A673 (cell line): Measurements from ENCODE around the gene GPER1. TPM values are rescaled to one million over a fixed set of nuclear protein-coding genes. Genes with fewer than 3 reads are reported as not detected.

Source experiments
- BruUV-seq: library from RNA; stranded (reverse); fragments of 400-500 nt; replicated peaks from 2 replicates; lab custom pipeline; 2021; lab: Mats Ljungman, UMichigan
- CTCF ChIA-PET: fragments of 300-600 bp; sonication (Branson Sonifier 250); formaldehyde crosslinking; loops from one replicate; lab custom pipeline; 2022; ENCODE audit warnings: antibody characterized with exemption; lab: Charles Lee
- POLR2A ChIA-PET: fragments of 300-600 bp; sonication (Branson Sonifier 250); formaldehyde crosslinking; loops from one replicate; lab custom pipeline; 2022; ENCODE audit warnings: antibody characterized with exemption; ENCODE audit not compliant: low non-redundant PET; lab: Charles Lee
- DNase-seq: peaks from one replicate; pipeline ENCODE4 v3.0.0-alpha.2; 2015; ENCODE audit warnings: low spot score
- H3K27ac ChIP-seq: fragments of 200-600 bp; sonication (generic); 2 replicates; pipeline ENCODE4 v1.5.1; 2016; ENCODE audit warnings: mixed run types, low read depth, mild to moderate bottlenecking, mixed read lengths, antibody characterized with exemption, low read length; ENCODE audit not compliant: poor library complexity, severe bottlenecking
- H3K27me3 ChIP-seq: fragments of 200-600 bp; sonication (generic); replicated peaks from 2 replicates; pipeline ENCODE4 v1.6.1; 2017; ENCODE audit warnings: mixed run types, low read depth, mild to moderate bottlenecking, mixed read lengths, antibody characterized with exemption, low read length; ENCODE audit not compliant: insufficient read depth, poor library complexity
- H3K36me3 ChIP-seq: fragments of 200-600 bp; sonication (generic); 2 replicates; pipeline ENCODE4 v1.6.1; 2016; ENCODE audit warnings: mixed run types, mild to moderate bottlenecking, mixed read lengths, antibody characterized with exemption, low read length; ENCODE audit not compliant: insufficient read depth, poor library complexity, severe bottlenecking
- H3K4me1 ChIP-seq: fragments of 200-600 bp; sonication (generic); 2 replicates; pipeline ENCODE4 v1.6.1; 2017; ENCODE audit warnings: mixed run types, mild to moderate bottlenecking, mixed read lengths, antibody characterized with exemption, low read length; ENCODE audit not compliant: insufficient read depth, poor library complexity, severe bottlenecking
- H3K4me3 ChIP-seq: fragments of 200-600 bp; sonication (generic); 2 replicates; pipeline ENCODE4 v1.5.1; 2016; ENCODE audit warnings: low read depth, mixed run types, mild to moderate bottlenecking, mixed read lengths, low read length; ENCODE audit not compliant: poor library complexity, severe bottlenecking
- H3K9me3 ChIP-seq: fragments of 200-600 bp; sonication (generic); 2 replicates; pipeline ENCODE4 v1.6.1; 2016; ENCODE audit warnings: mixed run types, low read depth, mild to moderate bottlenecking, mixed read lengths, antibody characterized with exemption, low read length; ENCODE audit not compliant: poor library complexity, severe bottlenecking
- CTCF ChIP-seq: fragments of 300-800, 200-600 bp; sonication (generic); conservative IDR thresholded peaks from 2 replicates; pipeline ENCODE4 v1.5.1; 2017; ENCODE audit warnings: low read depth, mild to moderate bottlenecking, antibody characterized with exemption, low read length, moderate library complexity, mixed read lengths
- EZH2 ChIP-seq: fragments of 200-600 bp; sonication (generic); IDR thresholded peaks from 2 replicates; pipeline ENCODE4 v1.6.1; 2017; ENCODE audit warnings: borderline replicate concordance, low read depth, mild to moderate bottlenecking, mixed read lengths, antibody characterized with exemption, low read length; ENCODE audit not compliant: poor library complexity, severe bottlenecking
- intact Hi-C: fragments of 100-400 bp; cut with micrococcal nuclease; formaldehyde crosslinking; loops from one replicate; pipeline ENCODE4 v1.10.0; 2022; ENCODE audit not compliant: unreplicated experiment
- total RNA-seq: library from RNA; stranded (reverse); gene quantifications from 2 replicates; pipeline ENCODE4 v1.2.3, GENCODE V29; 2021

The GPER1 gene
- total RNA-seq, 1 experiment from 2014 or later = 0.37 TPM

DNA sequence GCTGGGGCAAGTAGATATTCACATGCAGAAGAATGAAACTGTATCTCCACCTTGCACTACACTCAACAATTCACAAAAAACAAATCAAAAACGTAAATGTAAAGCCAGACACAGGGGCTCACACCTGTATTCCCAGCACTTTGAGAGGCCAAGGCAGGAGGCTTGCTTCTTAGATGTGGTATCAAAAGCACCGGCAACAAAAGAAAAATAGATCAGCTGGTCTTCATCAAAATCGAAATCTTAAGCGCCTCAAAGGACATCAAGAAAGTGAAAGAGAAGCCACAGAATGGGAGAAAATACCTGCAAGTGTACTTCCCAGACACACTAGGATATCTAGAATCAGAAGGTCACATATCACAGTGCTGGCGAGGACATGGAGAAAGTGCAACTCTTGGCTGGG is 31.3 kb downstream of the GPER1 start:
- BruUV-seq = no TSS peak
- Histone ChIP-seq H3K27me3 (no peaks in the 10 kb centered on the region), H3K4me1 (peaks cover 20% of the 10 kb centered on the region), H3K9me3 (no peaks in the 10 kb centered on the region), H3K36me3 (no peaks in the 10 kb centered on the region), H3K27ac (no peak overlapping the region), H3K4me3 (no peak overlapping the region)
- TF ChIP-seq EZH2 (no peak), CTCF (no peak)
- no peak for DNase-seq
- intact Hi-C loops = no loop called here
- ChIA-PET CTCF (no interaction called here), POLR2A (no interaction called here)

DNA sequence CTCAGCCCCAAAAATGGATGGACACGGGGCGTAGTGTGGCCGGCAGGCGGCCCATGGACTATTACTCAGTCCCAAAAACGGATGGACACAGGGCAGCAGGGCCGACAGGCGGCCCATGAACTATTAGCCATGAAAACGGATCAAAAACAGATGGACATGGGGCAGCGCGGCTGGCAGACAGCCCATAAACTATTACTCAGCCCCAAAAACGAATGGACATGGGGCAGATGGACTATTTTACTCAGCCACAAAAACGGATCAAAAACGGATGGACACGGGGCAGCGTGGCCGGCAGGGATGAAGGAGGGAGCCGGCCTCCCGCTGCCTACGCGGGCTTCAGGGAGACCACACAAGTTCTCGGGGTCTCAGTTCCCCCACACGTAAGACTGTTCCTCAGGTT is 32.9 kb downstream of the GPER1 start:
- no peak overlapping the region for H3K4me3 ChIP-seq
- intact Hi-C loops = no loop called here
- peaks cover 5% of the 10 kb centered on the region for H3K36me3 ChIP-seq
- DNase-seq = no peak
- peaks cover 20% of the 10 kb centered on the region for H3K4me1 ChIP-seq
- POLR2A ChIA-PET = no interaction called here
- CTCF ChIA-PET = no interaction called here
- TF ChIP-seq CTCF (no peak), EZH2 (no peak)
- no TSS peak for BruUV-seq
- no peaks in the 10 kb centered on the region for H3K27me3 ChIP-seq
- no peak overlapping the region for H3K27ac ChIP-seq
- H3K9me3 ChIP-seq = no peaks in the 10 kb centered on the region

DNA sequence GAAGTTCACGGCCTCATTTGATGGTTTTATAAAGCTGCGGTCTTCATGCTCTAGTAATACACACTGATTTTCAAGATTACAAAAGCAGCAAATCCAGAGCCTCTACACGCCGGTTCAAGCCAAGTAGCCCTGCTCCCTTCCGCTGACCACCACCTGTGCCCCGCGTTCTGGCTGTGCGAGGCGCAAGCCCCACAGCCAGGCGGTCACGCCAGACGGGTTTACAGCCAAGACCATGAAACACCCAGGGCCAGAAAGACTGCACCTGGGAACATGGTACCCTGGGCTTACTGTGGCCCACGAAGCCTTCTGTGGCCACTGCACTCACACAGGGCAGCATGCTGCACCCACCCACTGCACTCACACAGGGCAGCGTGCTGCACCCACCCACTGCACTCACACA is 33.6 kb downstream of the GPER1 start:
- TF ChIP-seq CTCF = no peak
- no peak for TF ChIP-seq EZH2
- Histone ChIP-seq H3K9me3 (no peaks in the 10 kb centered on the region), H3K4me3 (no peak overlapping the region), H3K27ac (no peak overlapping the region), H3K4me1 (peaks cover 20% of the 10 kb centered on the region), H3K36me3 (peaks cover 5% of the 10 kb centered on the region), H3K27me3 (no peaks in the 10 kb centered on the region)
- intact Hi-C loops = no loop called here
- POLR2A ChIA-PET = no interaction called here
- DNase-seq = no peak
- no TSS peak for BruUV-seq
- CTCF ChIA-PET = no interaction called here
